Hepatocyte (in vitro differentiated cells): ENCODE measurements around the gene FBXO5. TPM values are rescaled to one million over a fixed set of nuclear protein-coding genes. Genes with fewer than 3 reads are reported as not detected.
"Not testable (repeated sequence)": the region's sequence is repeated elsewhere in the genome, so short reads cannot be mapped to it uniquely, and the experiment has no call there.

ENCODE experiments used
- DNase-seq: peaks from one replicate; pipeline ENCODE4 v3.0.0-alpha.2; 2016; ENCODE audit warnings: low spot score
- H2AFZ ChIP-seq: fragments of 200-600 bp; sonication (generic); 2 replicates; pipeline ENCODE4 v1.6.0; 2016; ENCODE audit warnings: antibody characterized with exemption, mild to moderate bottlenecking
- H3K27ac ChIP-seq: fragments of 200-600 bp; sonication (generic); 2 replicates; pipeline ENCODE4 v1.5.1; 2016; ENCODE audit warnings: mild to moderate bottlenecking
- H3K27me3 ChIP-seq: fragments of 200-600 bp; sonication (generic); 2 replicates; pipeline ENCODE4 v1.6.1; 2016
- H3K36me3 ChIP-seq: fragments of 200-600 bp; sonication (generic); replicated peaks from 2 replicates; pipeline ENCODE4 v1.5.1; 2016; ENCODE audit warnings: low read depth; ENCODE audit not compliant: insufficient read depth
- H3K4me1 ChIP-seq: fragments of 200-600 bp; sonication (generic); 2 replicates; pipeline ENCODE4 v1.5.1; 2016; ENCODE audit warnings: mild to moderate bottlenecking, moderate library complexity; ENCODE audit not compliant: insufficient read depth
- H3K4me2 ChIP-seq: fragments of 200-600 bp; sonication (generic); 2 replicates; pipeline ENCODE4 v1.6.0; 2016
- H3K4me3 ChIP-seq: fragments of 200-600 bp; sonication (generic); 2 replicates; pipeline ENCODE4 v1.5.1; 2016; ENCODE audit warnings: mild to moderate bottlenecking
- H3K79me2 ChIP-seq: fragments of 200-600 bp; sonication (generic); 2 replicates; pipeline ENCODE4 v1.6.0; 2017; ENCODE audit warnings: mild to moderate bottlenecking
- H3K9me2 ChIP-seq: fragments of 200-600 bp; sonication (generic); replicated peaks from 2 replicates; pipeline ENCODE4 v1.6.0; 2017; ENCODE audit warnings: mild to moderate bottlenecking; ENCODE audit not compliant: insufficient read depth
- H3K9me3 ChIP-seq: fragments of 200-600 bp; sonication (generic); 2 replicates; pipeline ENCODE4 v1.5.1; 2016; ENCODE audit warnings: low read depth, mild to moderate bottlenecking
- H4K20me1 ChIP-seq: fragments of 200-600 bp; sonication (generic); 2 replicates; pipeline ENCODE4 v1.6.0; 2016; ENCODE audit warnings: mild to moderate bottlenecking; ENCODE audit not compliant: insufficient read depth, poor library complexity, severe bottlenecking
- EZH2 ChIP-seq: fragments of 200-600 bp; sonication (generic); IDR thresholded peaks from 2 replicates; pipeline ENCODE4 v1.6.1; 2016; ENCODE audit warnings: antibody characterized with exemption, mild to moderate bottlenecking, borderline replicate concordance
- EZH2phosphoT487 ChIP-seq: fragments of 200-600 bp; sonication (generic); IDR thresholded peaks from one replicate; pipeline ENCODE4 v1.6.1; 2018; ENCODE audit warnings: antibody characterized with exemption, mild to moderate bottlenecking, low read depth, moderate library complexity; ENCODE audit not compliant: unreplicated experiment, severe bottlenecking
- WGBS: methylation state at CpG from one replicate; pipeline ENCODE4 v1.1.6; 2016; ENCODE audit warnings: low lambda C conversion rate; ENCODE audit errors: missing lambda C conversion rate; 5-methylcytosine and 5-hydroxymethylcytosine counted together
- polyA plus RNA-seq: library from polyadenylated mRNA; unstranded; fragments of >200 nt; fragmentation: Nextera tagmentation; extraction: Ambion mirVana; gene quantifications from 2 replicates; pipeline ENCODE4 v1.2.1, GENCODE V29; 2016
- total RNA-seq: library from RNA; depleted of rRNA; stranded (reverse); fragments of >200 nt; gene quantifications from 2 replicates; pipeline ENCODE4 v1.2.3, GENCODE V29; 2014
- TF ChIP-seq, protein P1 (sequence below): fragments of 200-600 bp; sonication (generic); IDR thresholded peaks from 2 replicates; pipeline ENCODE4 v1.5.1; 2016; ENCODE audit warnings: antibody characterized with exemption, mild to moderate bottlenecking; ENCODE audit not compliant: poor library complexity

Gene FBXO5
- total and polyA plus RNA-seq, 2 experiments from 2014 or later: 4.7 to 9.2 TPM

DNA sequence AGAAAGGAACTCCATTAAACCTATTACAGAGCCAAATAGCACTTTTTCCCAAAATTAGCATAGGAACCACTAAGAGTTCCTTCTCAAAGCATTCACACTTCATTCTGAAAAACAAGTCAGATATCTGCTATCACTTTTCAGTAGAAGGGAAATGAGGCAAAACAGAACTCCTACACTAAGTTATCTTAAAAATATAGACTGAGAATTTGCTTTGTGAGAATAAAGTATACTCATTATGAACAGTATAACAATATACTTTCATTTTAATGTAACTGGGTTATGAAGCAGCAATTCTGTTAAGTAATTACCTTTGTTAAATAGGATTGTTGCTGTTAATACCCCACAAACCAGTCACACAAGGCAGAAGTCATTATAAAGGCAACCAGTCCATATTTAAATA, 11.0 kb upstream of the FBXO5 start:
- Histone ChIP-seq H3K27ac (no peak overlapping the region), H3K4me2 (no peak overlapping the region), H3K36me3 (no peaks in the 10 kb centered on the region), H3K79me2 (peaks cover 73% of the 10 kb centered on the region), H3K9me2 (no peaks in the 10 kb centered on the region), H2AFZ (no peak overlapping the region), H3K9me3 (no peaks in the 10 kb centered on the region), H4K20me1 (peaks cover 12% of the 10 kb centered on the region), H3K4me3 (no peak overlapping the region), H3K4me1 (no peaks in the 10 kb centered on the region), H3K27me3 (no peaks in the 10 kb centered on the region)
- TF ChIP-seq, protein P1, sequence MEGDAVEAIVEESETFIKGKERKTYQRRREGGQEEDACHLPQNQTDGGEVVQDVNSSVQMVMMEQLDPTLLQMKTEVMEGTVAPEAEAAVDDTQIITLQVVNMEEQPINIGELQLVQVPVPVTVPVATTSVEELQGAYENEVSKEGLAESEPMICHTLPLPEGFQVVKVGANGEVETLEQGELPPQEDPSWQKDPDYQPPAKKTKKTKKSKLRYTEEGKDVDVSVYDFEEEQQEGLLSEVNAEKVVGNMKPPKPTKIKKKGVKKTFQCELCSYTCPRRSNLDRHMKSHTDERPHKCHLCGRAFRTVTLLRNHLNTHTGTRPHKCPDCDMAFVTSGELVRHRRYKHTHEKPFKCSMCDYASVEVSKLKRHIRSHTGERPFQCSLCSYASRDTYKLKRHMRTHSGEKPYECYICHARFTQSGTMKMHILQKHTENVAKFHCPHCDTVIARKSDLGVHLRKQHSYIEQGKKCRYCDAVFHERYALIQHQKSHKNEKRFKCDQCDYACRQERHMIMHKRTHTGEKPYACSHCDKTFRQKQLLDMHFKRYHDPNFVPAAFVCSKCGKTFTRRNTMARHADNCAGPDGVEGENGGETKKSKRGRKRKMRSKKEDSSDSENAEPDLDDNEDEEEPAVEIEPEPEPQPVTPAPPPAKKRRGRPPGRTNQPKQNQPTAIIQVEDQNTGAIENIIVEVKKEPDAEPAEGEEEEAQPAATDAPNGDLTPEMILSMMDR: no peak
- TF ChIP-seq EZH2 (no peak), EZH2phosphoT487 (no peak)
- no peak for DNase-seq

DNA sequence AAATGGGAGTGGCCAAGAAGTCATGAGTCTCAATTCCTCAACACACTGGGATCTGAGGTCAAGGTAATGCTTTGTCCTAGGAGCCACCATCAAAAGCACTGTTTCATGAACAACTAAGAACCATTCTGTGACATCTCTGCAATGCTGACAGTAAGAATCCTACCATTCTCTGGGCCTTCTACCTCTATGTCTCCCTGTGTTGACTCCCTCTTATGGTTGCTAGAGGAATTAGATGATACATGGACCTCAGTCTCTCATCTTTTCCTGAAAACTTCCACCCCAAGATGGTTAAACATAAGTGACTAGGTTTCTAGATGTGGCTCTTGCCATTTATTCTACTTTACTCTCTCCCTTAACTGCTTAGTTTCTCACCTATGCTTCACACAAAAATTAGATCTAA, 10.6 kb upstream of the FBXO5 start:
- no peaks in the 10 kb centered on the region for H3K27me3 ChIP-seq
- peaks cover 9% of the 10 kb centered on the region for H4K20me1 ChIP-seq
- DNase-seq: no peak
- H3K4me1 ChIP-seq: no peaks in the 10 kb centered on the region
- no peak overlapping the region for H3K27ac ChIP-seq
- peaks cover 69% of the 10 kb centered on the region for H3K79me2 ChIP-seq
- H3K9me2 ChIP-seq: no peaks in the 10 kb centered on the region
- no peak overlapping the region for H3K4me2 ChIP-seq
- H3K4me3 ChIP-seq: no peak overlapping the region
- no peaks in the 10 kb centered on the region for H3K36me3 ChIP-seq
- no peaks in the 10 kb centered on the region for H3K9me3 ChIP-seq
- TF ChIP-seq EZH2 (no peak), EZH2phosphoT487 (no peak)
- TF ChIP-seq, protein P1: no peak
- no peak overlapping the region for H2AFZ ChIP-seq

DNA sequence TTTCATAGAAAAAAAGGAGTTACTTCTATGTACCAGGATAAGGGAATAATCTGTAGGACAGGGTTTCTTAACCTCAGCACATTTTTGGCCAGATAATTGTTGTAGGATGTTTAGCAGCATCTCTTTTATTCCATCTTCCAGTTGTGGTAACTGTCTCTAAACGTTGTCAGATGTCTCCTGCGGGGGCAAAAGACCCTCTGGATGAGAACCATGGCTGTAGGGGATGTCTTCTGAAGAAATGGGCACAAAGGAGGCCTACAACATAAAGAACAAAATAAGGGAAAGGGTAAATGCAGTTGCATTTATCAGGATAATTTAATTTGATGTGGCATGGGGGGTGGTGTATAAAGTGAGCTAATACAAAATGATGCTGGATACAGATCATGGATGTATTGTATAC, 4.1 kb upstream of the FBXO5 start:
- 91% methylated on average over 2 of the region's 2 CpGs for WGBS
- no peaks in the 10 kb centered on the region for H3K27me3 ChIP-seq
- peaks cover 12% of the 10 kb centered on the region for H3K4me1 ChIP-seq
- H2AFZ ChIP-seq: no peak overlapping the region
- no peak overlapping the region for H3K27ac ChIP-seq
- no peak overlapping the region for H3K4me2 ChIP-seq
- no peaks in the 10 kb centered on the region for H3K36me3 ChIP-seq
- H3K4me3 ChIP-seq: no peak overlapping the region
- peaks cover 58% of the 10 kb centered on the region for H3K79me2 ChIP-seq
- H3K9me2 ChIP-seq: no peaks in the 10 kb centered on the region
- peaks cover 14% of the 10 kb centered on the region for H4K20me1 ChIP-seq
- no peak for DNase-seq
- no peaks in the 10 kb centered on the region for H3K9me3 ChIP-seq
- no peak for TF ChIP-seq EZH2
- TF ChIP-seq, protein P1: no peak

DNA sequence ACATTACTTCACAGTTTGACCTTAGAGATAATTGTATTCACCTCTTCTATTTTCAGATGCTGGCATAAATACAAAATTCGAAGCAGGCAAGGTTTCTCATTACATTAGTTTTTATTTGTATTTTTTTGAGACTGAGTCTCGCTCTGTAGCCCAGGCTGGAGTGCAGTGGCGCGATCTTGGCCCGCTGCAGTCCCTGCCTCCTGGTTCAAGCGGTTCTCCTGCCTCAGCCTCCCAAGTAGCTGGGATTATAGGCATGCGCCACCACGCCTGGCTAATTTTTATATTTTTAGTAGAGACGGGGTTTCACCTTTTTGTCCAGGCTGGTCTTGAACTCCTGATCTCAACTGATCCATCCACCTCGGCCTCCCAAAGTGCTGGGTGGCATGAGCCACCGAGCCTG, 2.5 kb upstream of the FBXO5 start:
- H4K20me1 ChIP-seq: peaks cover 26% of the 10 kb centered on the region
- not testable (repeated sequence) for H3K36me3 ChIP-seq, H3K9me3 ChIP-seq, H2AFZ ChIP-seq, H3K9me2 ChIP-seq, H3K4me3 ChIP-seq, H3K27me3 ChIP-seq, H3K27ac ChIP-seq, DNase-seq
- peaks cover 61% of the 10 kb centered on the region for H3K79me2 ChIP-seq
- WGBS: 92% methylated on average over 11 of the region's 11 CpGs
- peak overlapping the region; percentile 87 for H3K4me2 ChIP-seq
- H3K4me1 ChIP-seq: peaks cover 28% of the 10 kb centered on the region
